ENCODE data around the gene LRRC73.

DNA sequence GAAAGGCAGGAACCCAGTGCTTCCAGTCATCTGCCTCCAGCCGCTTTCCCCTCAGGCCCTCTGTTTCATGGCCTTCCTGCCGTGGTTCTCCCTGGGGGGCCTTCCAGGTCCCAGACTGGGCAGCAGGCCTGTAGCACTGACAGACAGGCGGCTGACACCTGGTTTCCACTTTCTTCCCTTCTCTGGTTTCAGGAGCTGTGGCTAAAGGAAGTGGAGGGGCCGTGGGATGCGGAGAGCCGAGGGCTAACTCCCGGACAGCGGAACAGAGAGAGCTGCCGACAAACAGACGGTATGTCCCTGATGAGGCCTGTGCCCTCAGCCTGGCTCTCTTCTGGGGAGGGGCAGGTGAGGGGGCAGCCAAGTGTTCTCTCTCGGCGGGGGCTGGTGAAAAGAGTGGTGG lies 12.5 kb downstream of the LRRC73 start:
- TF ChIP-seq, protein P1, sequence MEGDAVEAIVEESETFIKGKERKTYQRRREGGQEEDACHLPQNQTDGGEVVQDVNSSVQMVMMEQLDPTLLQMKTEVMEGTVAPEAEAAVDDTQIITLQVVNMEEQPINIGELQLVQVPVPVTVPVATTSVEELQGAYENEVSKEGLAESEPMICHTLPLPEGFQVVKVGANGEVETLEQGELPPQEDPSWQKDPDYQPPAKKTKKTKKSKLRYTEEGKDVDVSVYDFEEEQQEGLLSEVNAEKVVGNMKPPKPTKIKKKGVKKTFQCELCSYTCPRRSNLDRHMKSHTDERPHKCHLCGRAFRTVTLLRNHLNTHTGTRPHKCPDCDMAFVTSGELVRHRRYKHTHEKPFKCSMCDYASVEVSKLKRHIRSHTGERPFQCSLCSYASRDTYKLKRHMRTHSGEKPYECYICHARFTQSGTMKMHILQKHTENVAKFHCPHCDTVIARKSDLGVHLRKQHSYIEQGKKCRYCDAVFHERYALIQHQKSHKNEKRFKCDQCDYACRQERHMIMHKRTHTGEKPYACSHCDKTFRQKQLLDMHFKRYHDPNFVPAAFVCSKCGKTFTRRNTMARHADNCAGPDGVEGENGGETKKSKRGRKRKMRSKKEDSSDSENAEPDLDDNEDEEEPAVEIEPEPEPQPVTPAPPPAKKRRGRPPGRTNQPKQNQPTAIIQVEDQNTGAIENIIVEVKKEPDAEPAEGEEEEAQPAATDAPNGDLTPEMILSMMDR (IDR thresholded peaks at IDR 0.05), result no peak
- TF ChIP-seq POLR2A (IDR thresholded peaks at IDR 0.05) (no peak), POLR2AphosphoS5 (IDR thresholded peaks at IDR 0.05) (no peak), EP300 (IDR thresholded peaks at IDR 0.05) (no peak)
